GM12801 (cell line): ENCODE measurements around the gene SLC6A8.

Experiments used
- TF ChIP-seq, protein P1 (sequence below): IDR thresholded peaks from one replicate; pipeline ENCODE4 v1.5.1; 2011; ENCODE audit warnings: control low read depth; ENCODE audit not compliant: insufficient read length; ENCODE audit errors: extremely low read depth

SLC6A8 gene

DNA sequence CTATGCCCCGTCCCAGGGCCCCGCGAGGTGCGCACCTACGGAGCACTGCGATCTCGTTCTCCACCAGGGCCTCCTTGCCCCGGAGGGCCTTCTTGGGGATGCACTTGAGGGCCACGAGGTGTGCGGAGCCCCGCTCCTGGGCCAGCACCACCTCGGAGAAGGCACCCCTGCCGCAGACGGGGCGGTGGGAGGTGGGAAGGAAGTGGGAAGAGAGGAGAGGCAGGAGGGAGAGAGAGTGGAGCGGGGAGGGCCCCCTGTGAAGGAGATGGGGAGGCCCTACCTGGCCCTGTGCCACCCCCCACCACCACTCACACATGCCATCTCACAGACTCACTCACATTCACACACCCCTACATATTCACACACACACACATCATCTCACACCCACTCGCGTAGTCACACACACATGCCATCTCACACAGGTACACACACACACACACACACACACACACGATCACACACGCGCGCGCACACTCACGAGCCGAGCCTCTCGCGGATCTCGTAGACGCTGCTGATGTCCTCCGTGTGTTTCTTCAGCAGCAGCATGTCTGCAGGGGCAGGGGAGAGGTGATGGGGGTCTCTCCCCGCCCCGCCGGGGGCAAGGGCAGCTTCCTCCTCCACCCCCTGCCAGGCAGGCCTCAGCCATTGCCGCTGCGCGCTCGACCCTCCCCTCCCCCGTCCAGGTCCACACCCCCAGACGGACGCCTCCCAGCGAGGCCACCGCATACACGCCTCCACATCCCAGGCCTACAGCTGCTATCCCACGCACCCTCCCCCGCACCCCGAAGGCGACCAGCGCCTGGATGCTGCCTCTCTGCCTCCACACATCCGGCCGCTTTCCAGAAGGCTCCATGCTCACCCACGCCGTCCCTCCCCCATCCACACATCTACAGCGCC is 14.9 kb upstream of the SLC6A8 start:
- TF ChIP-seq, protein P1, sequence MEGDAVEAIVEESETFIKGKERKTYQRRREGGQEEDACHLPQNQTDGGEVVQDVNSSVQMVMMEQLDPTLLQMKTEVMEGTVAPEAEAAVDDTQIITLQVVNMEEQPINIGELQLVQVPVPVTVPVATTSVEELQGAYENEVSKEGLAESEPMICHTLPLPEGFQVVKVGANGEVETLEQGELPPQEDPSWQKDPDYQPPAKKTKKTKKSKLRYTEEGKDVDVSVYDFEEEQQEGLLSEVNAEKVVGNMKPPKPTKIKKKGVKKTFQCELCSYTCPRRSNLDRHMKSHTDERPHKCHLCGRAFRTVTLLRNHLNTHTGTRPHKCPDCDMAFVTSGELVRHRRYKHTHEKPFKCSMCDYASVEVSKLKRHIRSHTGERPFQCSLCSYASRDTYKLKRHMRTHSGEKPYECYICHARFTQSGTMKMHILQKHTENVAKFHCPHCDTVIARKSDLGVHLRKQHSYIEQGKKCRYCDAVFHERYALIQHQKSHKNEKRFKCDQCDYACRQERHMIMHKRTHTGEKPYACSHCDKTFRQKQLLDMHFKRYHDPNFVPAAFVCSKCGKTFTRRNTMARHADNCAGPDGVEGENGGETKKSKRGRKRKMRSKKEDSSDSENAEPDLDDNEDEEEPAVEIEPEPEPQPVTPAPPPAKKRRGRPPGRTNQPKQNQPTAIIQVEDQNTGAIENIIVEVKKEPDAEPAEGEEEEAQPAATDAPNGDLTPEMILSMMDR = no peak

DNA sequence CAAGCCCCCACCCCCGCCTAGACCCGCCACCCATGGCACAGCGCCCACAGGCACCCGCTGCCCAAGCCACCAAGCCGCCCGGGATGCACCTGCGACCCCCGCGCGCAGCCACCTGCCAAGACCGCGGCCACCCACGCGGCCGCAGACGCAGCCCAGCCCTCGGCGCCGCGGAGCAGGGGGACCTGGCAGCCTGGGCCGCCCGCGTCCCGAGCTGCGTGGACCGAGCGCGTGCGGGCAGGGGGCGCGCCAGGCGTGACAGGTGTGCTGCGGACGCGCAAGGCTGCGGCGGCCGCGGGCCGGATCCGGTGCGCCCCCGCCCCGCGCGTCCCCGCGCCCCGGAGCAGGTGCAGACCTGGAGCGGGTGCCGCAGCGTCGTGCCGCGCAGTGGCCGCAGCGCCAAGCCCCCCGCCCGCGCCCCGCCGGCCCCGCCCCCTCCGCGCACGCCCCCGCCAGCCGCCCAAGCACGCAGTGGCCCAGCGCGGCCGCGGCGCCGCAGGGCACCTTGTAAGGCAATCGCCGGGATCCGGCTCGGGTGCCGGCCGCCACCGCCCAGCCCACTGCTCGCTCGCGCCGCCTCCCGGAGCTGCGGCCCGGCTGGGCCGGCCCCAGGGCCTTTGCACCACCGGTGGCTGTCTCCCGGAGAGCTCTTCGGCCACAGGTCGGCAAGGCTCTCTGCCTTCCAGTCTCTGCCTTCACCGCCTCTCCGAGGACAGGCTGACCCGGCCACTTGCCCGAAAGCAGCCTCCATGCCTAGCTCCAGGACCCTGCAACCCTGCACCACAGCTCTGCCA is 14.1 kb upstream of the SLC6A8 start, which contains the start of gene PNCK:
Gene PNCK, minus strand, starts transcription at position 386 of the 791 bp plus-strand sequence. CDS start 737 bp downstream, outside the sequence.
- TF ChIP-seq, protein P1 = no peak

DNA sequence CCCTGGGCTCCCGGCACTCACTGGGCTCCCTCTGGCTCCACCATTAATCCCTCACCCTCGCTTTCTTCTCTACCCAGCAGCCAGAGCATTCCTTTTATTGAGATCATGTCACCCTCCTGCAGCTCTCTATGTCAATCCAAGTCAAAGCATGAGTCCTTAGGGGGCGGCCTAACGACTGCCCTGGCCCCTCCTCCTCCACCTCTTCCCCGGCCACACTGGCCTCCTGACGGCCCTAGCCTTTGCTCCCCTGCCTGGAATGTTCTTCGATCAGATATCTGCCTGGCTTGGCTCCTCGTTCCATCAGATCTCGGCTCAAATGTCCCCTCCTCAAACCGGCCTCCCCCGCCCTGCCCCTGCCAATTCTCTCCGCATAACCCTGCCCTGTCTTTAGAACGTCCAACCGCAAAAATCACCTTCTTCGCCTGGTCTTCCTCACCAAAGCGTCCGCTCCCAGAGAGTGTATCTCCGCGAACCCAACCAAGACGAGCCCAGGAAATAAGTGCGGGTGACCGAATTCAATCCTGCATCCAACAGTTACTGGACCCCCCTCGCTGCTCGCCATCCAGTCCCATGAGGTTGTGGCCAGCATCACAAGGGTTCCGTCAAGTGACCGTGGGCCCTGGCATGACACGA is 13.4 kb upstream of the SLC6A8 start:
- TF ChIP-seq, protein P1 = no peak

DNA sequence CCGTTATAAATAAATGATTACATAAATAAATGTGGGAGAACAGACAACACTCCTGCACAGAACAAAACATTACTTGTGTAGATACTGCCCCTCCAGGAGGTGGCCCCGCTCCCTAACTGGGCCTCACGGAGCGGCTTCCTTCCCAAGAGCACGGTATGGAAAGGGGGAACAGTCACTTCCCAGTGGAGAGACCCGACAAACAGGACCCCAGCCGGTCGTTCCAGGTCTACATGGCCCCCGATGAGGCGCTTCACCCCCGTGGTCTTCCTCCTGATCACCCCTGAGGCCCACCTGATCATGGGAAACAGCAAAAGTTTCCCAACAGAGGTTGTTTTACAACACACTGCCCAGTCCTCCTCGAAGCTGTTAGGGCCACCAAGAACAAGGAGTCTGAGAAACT is 6.6 kb upstream of the SLC6A8 start:
- TF ChIP-seq, protein P1 = no peak

DNA sequence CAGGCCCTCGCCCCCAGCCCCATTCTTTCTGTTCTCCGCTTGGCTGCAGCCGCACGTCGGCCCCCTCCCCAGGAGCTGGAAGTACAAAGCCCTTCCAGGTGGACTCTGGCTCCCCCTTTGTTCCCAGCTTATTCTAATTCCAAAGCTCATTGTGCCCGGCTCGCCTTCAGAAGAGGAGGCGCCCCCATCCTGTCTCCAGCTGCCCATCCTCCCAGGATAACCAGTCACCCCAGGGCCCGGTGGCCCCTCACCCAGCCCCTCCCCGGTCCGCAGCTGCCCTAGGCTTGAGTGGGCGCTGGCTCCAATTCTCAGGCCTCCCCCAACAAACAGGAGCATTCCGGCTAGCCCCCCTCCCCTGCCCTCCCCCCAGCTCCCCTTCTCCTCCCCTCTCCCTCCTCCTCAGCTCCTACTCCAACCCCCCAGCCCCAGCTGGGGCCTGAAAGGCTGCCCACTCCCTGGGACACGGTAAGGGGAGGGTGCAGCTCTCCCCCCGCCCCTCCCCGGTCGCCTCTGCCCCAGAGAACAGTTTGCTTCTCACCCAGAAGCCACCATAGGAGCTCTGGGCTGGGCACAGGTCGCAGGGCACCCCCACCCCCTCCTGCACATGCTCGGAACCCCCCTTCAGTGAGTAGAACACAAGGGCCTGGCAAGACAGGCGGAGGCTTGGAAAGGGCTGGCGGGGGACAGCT is 3.1 kb upstream of the SLC6A8 start:
- TF ChIP-seq, protein P1 = no peak

DNA sequence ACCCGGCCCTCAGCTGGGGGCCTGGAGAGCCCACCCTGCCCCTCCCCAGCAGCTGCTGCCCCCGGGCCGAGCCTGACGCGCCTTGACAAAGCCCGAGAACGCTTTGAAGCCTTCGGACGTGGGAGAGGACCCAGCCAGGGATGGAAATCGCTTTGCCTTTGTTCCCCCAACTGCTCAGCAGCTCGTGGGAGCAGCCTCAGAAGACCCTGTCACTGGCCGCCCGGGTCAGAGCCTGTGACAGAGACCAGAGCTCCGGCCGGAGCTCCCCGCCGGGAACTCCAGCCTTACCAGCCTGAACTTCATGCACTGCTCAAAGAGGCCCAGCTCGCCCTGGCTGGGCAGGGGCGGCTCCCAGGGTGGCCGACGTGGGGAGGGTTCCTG is 2.6 kb upstream of the SLC6A8 start:
- TF ChIP-seq, protein P1 = no peak
